ENCODE results near the gene MTG1.

MTG1 gene

GRCh38 chr10:133353988-133354605, 39.9 kb upstream of the MTG1 start:
- no peak for DNase-seq (ENCODE audit: low read depth)
- no peaks in the 10 kb centered on the region for H3K36me3 ChIP-seq (ENCODE audit: control insufficient read depth, insufficient read depth, low read length, severe bottlenecking)
- no peak overlapping the region for H3K9ac ChIP-seq (ENCODE audit: low read length)
- H3K4me3 ChIP-seq (ENCODE audit: low read length) = no peak overlapping the region
- no peaks in the 10 kb centered on the region for H3K4me1 ChIP-seq (ENCODE audit: control insufficient read depth, insufficient read depth, low read length)
- no peaks in the 10 kb centered on the region for H3K9me3 ChIP-seq (ENCODE audit: control insufficient read depth, low read length)
- peaks cover 27% of the 10 kb centered on the region for H3K27me3 ChIP-seq (replicated peaks; ENCODE audit: control insufficient read depth, insufficient read depth, low read length)

GRCh38 chr10:133354672-133355240, 39.2 kb upstream of the MTG1 start:
- H3K9me3 ChIP-seq (ENCODE audit: control insufficient read depth, low read length) = no peaks in the 10 kb centered on the region
- DNase-seq (ENCODE audit: low read depth) = no peak
- peaks cover 20% of the 10 kb centered on the region for H3K27me3 ChIP-seq (replicated peaks; ENCODE audit: control insufficient read depth, insufficient read depth, low read length)
- no peaks in the 10 kb centered on the region for H3K36me3 ChIP-seq (ENCODE audit: control insufficient read depth, insufficient read depth, low read length, severe bottlenecking)
- no peak overlapping the region for H3K9ac ChIP-seq (ENCODE audit: low read length)
- H3K4me1 ChIP-seq (ENCODE audit: control insufficient read depth, insufficient read depth, low read length) = no peaks in the 10 kb centered on the region
- no peak overlapping the region for H3K4me3 ChIP-seq (ENCODE audit: low read length)

GRCh38 chr10:133355266-133355665, 38.7 kb upstream of the MTG1 start:
- Histone ChIP-seq H3K9me3 (ENCODE audit: control insufficient read depth, low read length) (no peaks in the 10 kb centered on the region), H3K4me1 (ENCODE audit: control insufficient read depth, insufficient read depth, low read length) (no peaks in the 10 kb centered on the region), H3K9ac (ENCODE audit: low read length) (no peak overlapping the region), H3K27me3 (replicated peaks; ENCODE audit: control insufficient read depth, insufficient read depth, low read length) (peaks cover 15% of the 10 kb centered on the region), H3K4me3 (ENCODE audit: low read length) (no peak overlapping the region), H3K36me3 (ENCODE audit: control insufficient read depth, insufficient read depth, low read length, severe bottlenecking) (no peaks in the 10 kb centered on the region)
- DNase-seq (ENCODE audit: low read depth) = no peak

- H3K27me3 ChIP-seq (replicated peaks; ENCODE audit: control insufficient read depth, insufficient read depth, low read length) = peaks cover 10% of the 10 kb centered on the region
- H3K4me3 ChIP-seq (ENCODE audit: low read length) = no peak overlapping the region
- DNase-seq (ENCODE audit: low read depth) = no peak
- no peaks in the 10 kb centered on the region for H3K4me1 ChIP-seq (ENCODE audit: control insufficient read depth, insufficient read depth, low read length)
- no peak overlapping the region for H3K9ac ChIP-seq (ENCODE audit: low read length)
- no peaks in the 10 kb centered on the region for H3K36me3 ChIP-seq (ENCODE audit: control insufficient read depth, insufficient read depth, low read length, severe bottlenecking)
- no peaks in the 10 kb centered on the region for H3K9me3 ChIP-seq (ENCODE audit: control insufficient read depth, low read length)
Measured at GRCh38 chr10:133355991-133356390, 38.0 kb upstream of the MTG1 start.

GRCh38 chr10:133356549-133357284, 37.2 kb upstream of the MTG1 start:
- Histone ChIP-seq H3K4me3 (ENCODE audit: low read length) (peak overlapping the region; percentile 69), H3K36me3 (ENCODE audit: control insufficient read depth, insufficient read depth, low read length, severe bottlenecking) (peaks cover 1% of the 10 kb centered on the region), H3K4me1 (ENCODE audit: control insufficient read depth, insufficient read depth, low read length) (no peaks in the 10 kb centered on the region), H3K9me3 (ENCODE audit: control insufficient read depth, low read length) (no peaks in the 10 kb centered on the region), H3K27me3 (replicated peaks; ENCODE audit: control insufficient read depth, insufficient read depth, low read length) (peaks cover 8% of the 10 kb centered on the region), H3K9ac (ENCODE audit: low read length) (peak overlapping the region; percentile 42)
- DNase-seq (ENCODE audit: low read depth) = peak; percentile 3

GRCh38 chr10:133357285-133358161, 36.4 kb upstream of the MTG1 start, which contains the start of gene FUOM:
Gene FUOM, minus strand, starts transcription at chr10:133358019. Its CDS starts 12 bp downstream, at chr10:133358007.
- peak; percentile 71 for DNase-seq (ENCODE audit: low read depth)
- Histone ChIP-seq H3K9ac (ENCODE audit: low read length) (peak within 1 kb of the TSS; percentile 42), H3K4me1 (ENCODE audit: control insufficient read depth, insufficient read depth, low read length) (no peaks in the 10 kb centered on the region)

GRCh38 chr10:133358162-133358924, 35.6 kb upstream of the MTG1 start:
- Histone ChIP-seq H3K4me3 (ENCODE audit: low read length) (no peak overlapping the region), H3K9ac (ENCODE audit: low read length) (no peak overlapping the region), H3K4me1 (ENCODE audit: control insufficient read depth, insufficient read depth, low read length) (no peaks in the 10 kb centered on the region), H3K36me3 (ENCODE audit: control insufficient read depth, insufficient read depth, low read length, severe bottlenecking) (peaks cover 17% of the 10 kb centered on the region), H3K9me3 (ENCODE audit: control insufficient read depth, low read length) (no peaks in the 10 kb centered on the region), H3K27me3 (replicated peaks; ENCODE audit: control insufficient read depth, insufficient read depth, low read length) (no peaks in the 10 kb centered on the region)
- no peak for DNase-seq (ENCODE audit: low read depth)

More at GRCh38 chr10:133357285-133358161, 36.4 kb upstream of the MTG1 start, which contains the start of gene FUOM:
- H3K9me3 ChIP-seq (ENCODE audit: control insufficient read depth, low read length) = no peaks in the 10 kb centered on the region
- peaks cover 9% of the 10 kb centered on the region for H3K36me3 ChIP-seq (ENCODE audit: control insufficient read depth, insufficient read depth, low read length, severe bottlenecking)
- H3K27me3 ChIP-seq (replicated peaks; ENCODE audit: control insufficient read depth, insufficient read depth, low read length) = no peaks in the 10 kb centered on the region
- peak within 1 kb of the TSS; percentile 69 for H3K4me3 ChIP-seq (ENCODE audit: low read length)

GRCh38 chr10:133358925-133359310, 35.0 kb upstream of the MTG1 start:
- Histone ChIP-seq H3K27me3 (replicated peaks; ENCODE audit: control insufficient read depth, insufficient read depth, low read length) (no peaks in the 10 kb centered on the region), H3K4me1 (ENCODE audit: control insufficient read depth, insufficient read depth, low read length) (no peaks in the 10 kb centered on the region), H3K4me3 (ENCODE audit: low read length) (no peak overlapping the region), H3K36me3 (ENCODE audit: control insufficient read depth, insufficient read depth, low read length, severe bottlenecking) (peaks cover 22% of the 10 kb centered on the region), H3K9me3 (ENCODE audit: control insufficient read depth, low read length) (no peaks in the 10 kb centered on the region), H3K9ac (ENCODE audit: low read length) (no peak overlapping the region)
- no peak for DNase-seq (ENCODE audit: low read depth)

- Histone ChIP-seq H3K4me1 (ENCODE audit: control insufficient read depth, insufficient read depth, low read length) (no peaks in the 10 kb centered on the region), H3K9ac (ENCODE audit: low read length) (no peak overlapping the region), H3K36me3 (ENCODE audit: control insufficient read depth, insufficient read depth, low read length, severe bottlenecking) (peaks cover 29% of the 10 kb centered on the region), H3K4me3 (ENCODE audit: low read length) (no peak overlapping the region), H3K9me3 (ENCODE audit: control insufficient read depth, low read length) (no peaks in the 10 kb centered on the region), H3K27me3 (replicated peaks; ENCODE audit: control insufficient read depth, insufficient read depth, low read length) (no peaks in the 10 kb centered on the region)
- DNase-seq (ENCODE audit: low read depth) = no peak
Measured at GRCh38 chr10:133359554-133359971, 34.4 kb upstream of the MTG1 start.

GRCh38 chr10:133359972-133360610, 33.9 kb upstream of the MTG1 start:
- DNase-seq (ENCODE audit: low read depth) = no peak
- H3K9ac ChIP-seq (ENCODE audit: low read length) = no peak overlapping the region
- no peaks in the 10 kb centered on the region for H3K9me3 ChIP-seq (ENCODE audit: control insufficient read depth, low read length)
- H3K27me3 ChIP-seq (replicated peaks; ENCODE audit: control insufficient read depth, insufficient read depth, low read length) = no peaks in the 10 kb centered on the region
- no peak overlapping the region for H3K4me3 ChIP-seq (ENCODE audit: low read length)
- H3K36me3 ChIP-seq (ENCODE audit: control insufficient read depth, insufficient read depth, low read length, severe bottlenecking) = peaks cover 34% of the 10 kb centered on the region
- H3K4me1 ChIP-seq (ENCODE audit: control insufficient read depth, insufficient read depth, low read length) = no peaks in the 10 kb centered on the region

Data from adipocyte (in vitro differentiated cells).